A549 (cell line): ENCODE measurements around the gene KCNQ5. TPM values are rescaled to one million over a fixed set of nuclear protein-coding genes. Genes with fewer than 3 reads are reported as not detected.

ENCODE experiments used
- ATAC-seq, 2 experiments: fragments of 200-7000 bp in 1 of 2; fragments of >200 bp in 1 of 2; cut with Nextera tagmentation in 1 of 2; cut with Tn5 transposase in 1 of 2; 3 replicates each; pipeline versions ENCODE4 v1.8.0 to v1.9.1; 2018 to 2020; ENCODE audit warnings: mild to moderate bottlenecking in 1 of 2, moderate library complexity in 1 of 2
- CTCF ChIA-PET: fragments of 300-600 bp; sonication (Branson Sonifier 250); formaldehyde crosslinking; extraction: SDS; loops from one replicate; lab custom pipeline; 2021; ENCODE audit warnings: antibody characterized with exemption, inconsistent platforms; lab: Yijun Ruan, JAX
- POLR2A ChIA-PET: fragments of 350-600 bp; formaldehyde crosslinking; extraction: SDS; loops from one replicate; lab custom pipeline; 2021; ENCODE audit warnings: antibody characterized with exemption, inconsistent platforms; lab: Yijun Ruan, JAX
- DNase-seq, 2 experiments: peaks; one replicate each; pipeline versions ENCODE4 v3.0.0 to v3.0.0-alpha.2; 2011 to 2016; ENCODE audit warnings: low read depth in 1 of 2, low spot score in 1 of 2
- FAIRE-seq: peaks from 2 replicates; lab custom pipeline; 2011; peaks lifted over from hg19 to GRCh38; lab: Jason Lieb, UNC
- H3K27ac ChIP-seq, 2 experiments: fragments of >200 bp; sonication (Bioruptor Twin); formaldehyde crosslinking; 3 replicates each; pipeline ENCODE4 v1.5.1; 2016 to 2017
- H3K4me1 ChIP-seq: fragments of >200 bp; sonication (Bioruptor Twin); formaldehyde crosslinking; 3 replicates; pipeline ENCODE4 v1.6.1; 2016
- H3K4me2 ChIP-seq: fragments of >200 bp; sonication (Bioruptor Twin); formaldehyde crosslinking; 3 replicates; pipeline ENCODE4 v1.6.1; 2016
- H3K4me3 ChIP-seq: fragments of >200 bp; sonication (Bioruptor Twin); formaldehyde crosslinking; 3 replicates; pipeline ENCODE4 v1.5.1; 2016
- H3K9me3 ChIP-seq: fragments of >200 bp; sonication (Bioruptor Twin); formaldehyde crosslinking; 3 replicates; pipeline ENCODE4 v1.6.1; 2016
- BHLHE40 ChIP-seq: IDR thresholded peaks from 2 replicates; pipeline ENCODE4 v1.6.1; 2012; ENCODE audit warnings: low read depth, low read length, inconsistent platforms
- CBX8 ChIP-seq: fragments of 200-600 bp; sonication (generic); IDR thresholded peaks from 2 replicates; pipeline ENCODE4 v1.6.1; 2016
- CHD4 ChIP-seq: fragments of 200-600 bp; sonication (generic); IDR thresholded peaks from 2 replicates; pipeline ENCODE4 v1.6.1; 2016; ENCODE audit warnings: antibody characterized with exemption, mild to moderate bottlenecking, borderline replicate concordance
- EHF ChIP-seq: fragments of 250-450 bp; sonication (Bioruptor Pico); IDR thresholded peaks from 2 replicates; pipeline ENCODE4 v1.5.0; 2020; ENCODE audit warnings: mild to moderate bottlenecking
- EHMT2 ChIP-seq: fragments of 200-600 bp; sonication (generic); IDR thresholded peaks from 2 replicates; pipeline ENCODE4 v1.6.1; 2016; ENCODE audit warnings: antibody characterized with exemption, low read depth, mild to moderate bottlenecking, moderate library complexity
- ESRRA ChIP-seq: fragments of 150-350 bp; IDR thresholded peaks from 2 replicates; pipeline ENCODE4 v1.6.1; 2014; ENCODE audit warnings: mild to moderate bottlenecking, low read length, borderline replicate concordance
- FOSB ChIP-seq: fragments of 250-450 bp; sonication (Bioruptor Pico); IDR thresholded peaks from 2 replicates; pipeline ENCODE4 v1.5.0; 2020; ENCODE audit warnings: mild to moderate bottlenecking, moderate library complexity
- FOSL2 ChIP-seq, 2 experiments: fragments of 450-650 bp in 1 of 2; fragments of >200 bp in 1 of 2; sonication (Bioruptor Twin) in 1 of 2; formaldehyde crosslinking; IDR thresholded peaks; 2 replicates each; pipeline versions ENCODE4 v1.5.0 to v1.6.1; 2016 to 2020; ENCODE audit warnings: mild to moderate bottlenecking in 1 of 2, moderate library complexity in 1 of 2
- HDAC2 ChIP-seq: fragments of 200-600 bp; sonication (generic); IDR thresholded peaks from 2 replicates; pipeline ENCODE4 v1.6.1; 2016
- MAFK ChIP-seq: fragments of 450-650 bp; IDR thresholded peaks from 2 replicates; pipeline ENCODE4 v1.6.1; 2014; ENCODE audit not compliant: partially characterized antibody
- NR3C1 ChIP-seq: fragments of >200 bp; sonication (Bioruptor Twin); formaldehyde crosslinking; IDR thresholded peaks from 3 replicates; pipeline ENCODE4 v1.6.1; 2017
- POLR2A ChIP-seq: IDR thresholded peaks from 2 replicates; pipeline ENCODE4 v1.6.1; 2012; ENCODE audit warnings: mild to moderate bottlenecking, low read length
- POLR2AphosphoS2 ChIP-seq: conservative IDR thresholded peaks from 2 replicates; pipeline ENCODE4 v1.6.1; 2012; ENCODE audit warnings: low read length, improper control_type of control experiment, inconsistent platforms
- RARB ChIP-seq: fragments of 250-450 bp; sonication (Bioruptor Pico); IDR thresholded peaks from 2 replicates; pipeline ENCODE4 v1.8.0; 2021; ENCODE audit warnings: mild to moderate bottlenecking, moderate library complexity
- RCOR1 ChIP-seq: fragments of 150-350 bp; IDR thresholded peaks from 2 replicates; pipeline ENCODE4 v1.6.1; 2014; ENCODE audit warnings: antibody characterized with exemption, low read length, low read depth
- RFX5 ChIP-seq: fragments of 450-650 bp; IDR thresholded peaks from 2 replicates; pipeline ENCODE4 v1.7.1; 2014; ENCODE audit warnings: antibody characterized with exemption, mild to moderate bottlenecking, moderate library complexity
- TFCP2L1 ChIP-seq: fragments of 250-450 bp; sonication (Bioruptor Pico); IDR thresholded peaks from 2 replicates; pipeline ENCODE4 v1.5.0; 2021; ENCODE audit warnings: mild to moderate bottlenecking
- ZC3H11A ChIP-seq: fragments of 450-650 bp; IDR thresholded peaks from 2 replicates; pipeline ENCODE4 v1.6.1; 2014; ENCODE audit warnings: antibody characterized with exemption, mild to moderate bottlenecking
- WGBS: methylation state at CpG from one replicate; pipeline ENCODE4 v1.1.6; 2017; ENCODE audit errors: missing lambda C conversion rate; 5-methylcytosine and 5-hydroxymethylcytosine counted together
- polyA plus RNA-seq, 4 experiments: library from polyadenylated mRNA; depleted of rRNA in 3 of 4; stranded (reverse); fragments of >200 nt; fragmentation: RNase III in 1 of 4; extraction: RNeasy Plus Mini Kit Qiagen cat#74134 plus additional on column Dnase treatment in 1 of 4; gene quantifications; 2 replicates in 3 of 4; 3 replicates in 1 of 4; pipeline ENCODE4 v1.2.3, GENCODE V29; 2011 to 2017
- TF ChIP-seq, protein P1 (sequence below): fragments of >200 bp; sonication (Bioruptor Twin); formaldehyde crosslinking; IDR thresholded peaks from 2 replicates; pipeline ENCODE4 v1.6.1; 2016
- TF ChIP-seq, protein P2 (sequence below): fragments of >200 bp; sonication (Bioruptor Twin); formaldehyde crosslinking; IDR thresholded peaks from 3 replicates; pipeline ENCODE4 v1.5.1; 2016
- TF ChIP-seq, protein P3 (sequence below): fragments of 250-450 bp; sonication (Bioruptor Pico); IDR thresholded peaks from 2 replicates; pipeline ENCODE4 v1.5.0; 2020; ENCODE audit warnings: low read depth, mild to moderate bottlenecking, moderate library complexity
- TF ChIP-seq, protein P4 (sequence below): fragments of 250-450 bp; sonication (Bioruptor Pico); IDR thresholded peaks from 2 replicates; pipeline ENCODE4 v1.5.0; 2021; ENCODE audit warnings: mild to moderate bottlenecking, moderate library complexity, borderline replicate concordance
- TF ChIP-seq, protein P5 (sequence below): IDR thresholded peaks from 2 replicates; pipeline ENCODE4 v1.6.1; 2012
- TF ChIP-seq, protein P6 (sequence below): IDR thresholded peaks from 2 replicates; pipeline ENCODE4 v1.6.1; 2012; ENCODE audit warnings: low read depth, borderline replicate concordance

Gene KCNQ5
- polyA plus RNA-seq, 2 of the 4 experiments (the other 2 are of a cell fraction) = 1.2 to 1.3 TPM

DNA sequence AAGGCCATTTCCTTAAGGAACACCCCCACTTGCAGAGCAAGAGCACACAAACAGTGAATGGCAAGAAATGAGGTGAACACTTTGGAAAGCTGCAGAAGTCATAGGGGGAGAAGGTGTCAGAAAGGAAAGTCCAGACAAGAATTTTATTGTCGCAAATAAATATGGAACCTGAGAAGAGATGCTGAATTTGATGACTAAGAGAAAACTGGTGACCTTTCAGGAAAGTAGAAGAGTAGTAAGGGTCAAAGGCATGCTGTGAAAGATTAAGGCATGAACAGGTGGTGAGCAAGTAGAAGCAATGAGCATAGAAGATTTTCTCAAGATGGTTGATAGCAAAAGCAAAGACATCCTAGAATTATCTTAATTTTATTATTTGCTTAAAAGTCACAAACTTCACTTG lies 194.2 kb downstream of the KCNQ5 start:
- 97% methylated on average over 1 of the region's 1 CpG for WGBS
- FAIRE-seq = no peak
- POLR2A ChIA-PET = no interaction called here

DNA sequence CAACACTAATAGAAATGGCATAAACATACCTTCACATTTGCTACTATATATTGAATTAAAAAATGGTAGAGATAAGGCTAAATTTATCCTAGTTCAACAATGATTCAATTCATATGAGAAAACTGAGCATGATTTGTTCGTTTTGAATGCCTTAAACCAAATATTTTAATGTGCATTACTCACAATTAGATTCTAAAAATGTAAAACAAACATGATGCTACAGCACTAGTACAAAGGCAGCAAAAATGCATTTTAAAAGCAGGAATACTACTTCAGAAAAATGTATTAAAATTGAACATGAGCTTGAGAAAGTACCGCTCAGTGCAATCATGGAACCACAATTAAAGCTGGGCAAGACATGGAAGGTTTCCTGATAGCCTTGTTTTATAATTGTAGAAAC lies 195.3 kb downstream of the KCNQ5 start:
- no peak overlapping the region for H3K4me2 ChIP-seq
- ATAC-seq = no peak
- no peaks in the 10 kb centered on the region for H3K9me3 ChIP-seq
- no peak for FAIRE-seq
- no peak for DNase-seq
- no peak overlapping the region for H3K27ac ChIP-seq
- no peak overlapping the region for H3K4me3 ChIP-seq
- 69% methylated on average over 2 of the region's 2 CpGs for WGBS
- TF ChIP-seq FOSB (CRISPR knock-in tag) (no peak), POLR2A (no peak), HDAC2 (no peak), RARB (CRISPR knock-in tag) (no peak), EHF (no peak), CHD4 (no peak), ZC3H11A (no peak)
- TF ChIP-seq, protein P1, sequence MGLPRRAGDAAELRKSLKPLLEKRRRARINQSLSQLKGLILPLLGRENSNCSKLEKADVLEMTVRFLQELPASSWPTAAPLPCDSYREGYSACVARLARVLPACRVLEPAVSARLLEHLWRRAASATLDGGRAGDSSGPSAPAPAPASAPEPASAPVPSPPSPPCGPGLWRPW = no peak
- TF ChIP-seq, protein P2, sequence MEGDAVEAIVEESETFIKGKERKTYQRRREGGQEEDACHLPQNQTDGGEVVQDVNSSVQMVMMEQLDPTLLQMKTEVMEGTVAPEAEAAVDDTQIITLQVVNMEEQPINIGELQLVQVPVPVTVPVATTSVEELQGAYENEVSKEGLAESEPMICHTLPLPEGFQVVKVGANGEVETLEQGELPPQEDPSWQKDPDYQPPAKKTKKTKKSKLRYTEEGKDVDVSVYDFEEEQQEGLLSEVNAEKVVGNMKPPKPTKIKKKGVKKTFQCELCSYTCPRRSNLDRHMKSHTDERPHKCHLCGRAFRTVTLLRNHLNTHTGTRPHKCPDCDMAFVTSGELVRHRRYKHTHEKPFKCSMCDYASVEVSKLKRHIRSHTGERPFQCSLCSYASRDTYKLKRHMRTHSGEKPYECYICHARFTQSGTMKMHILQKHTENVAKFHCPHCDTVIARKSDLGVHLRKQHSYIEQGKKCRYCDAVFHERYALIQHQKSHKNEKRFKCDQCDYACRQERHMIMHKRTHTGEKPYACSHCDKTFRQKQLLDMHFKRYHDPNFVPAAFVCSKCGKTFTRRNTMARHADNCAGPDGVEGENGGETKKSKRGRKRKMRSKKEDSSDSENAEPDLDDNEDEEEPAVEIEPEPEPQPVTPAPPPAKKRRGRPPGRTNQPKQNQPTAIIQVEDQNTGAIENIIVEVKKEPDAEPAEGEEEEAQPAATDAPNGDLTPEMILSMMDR = no peak
- ChIA-PET CTCF (no interaction called here), POLR2A (no interaction called here)
- H3K4me1 ChIP-seq = no peaks in the 10 kb centered on the region

More for the DNA sequence above, 194.2 kb downstream of the KCNQ5 start:
- TF ChIP-seq MAFK = peak; percentile 55
- no peak for TF ChIP-seq BHLHE40
- no peak overlapping the region for H3K4me3 ChIP-seq
- H3K9me3 ChIP-seq = no peaks in the 10 kb centered on the region
- no peak overlapping the region for H3K27ac ChIP-seq
- no peak for DNase-seq
- H3K4me1 ChIP-seq = no peaks in the 10 kb centered on the region
- CTCF ChIA-PET = no interaction called here
- ATAC-seq = no peak
- H3K4me2 ChIP-seq = no peak overlapping the region

DNA sequence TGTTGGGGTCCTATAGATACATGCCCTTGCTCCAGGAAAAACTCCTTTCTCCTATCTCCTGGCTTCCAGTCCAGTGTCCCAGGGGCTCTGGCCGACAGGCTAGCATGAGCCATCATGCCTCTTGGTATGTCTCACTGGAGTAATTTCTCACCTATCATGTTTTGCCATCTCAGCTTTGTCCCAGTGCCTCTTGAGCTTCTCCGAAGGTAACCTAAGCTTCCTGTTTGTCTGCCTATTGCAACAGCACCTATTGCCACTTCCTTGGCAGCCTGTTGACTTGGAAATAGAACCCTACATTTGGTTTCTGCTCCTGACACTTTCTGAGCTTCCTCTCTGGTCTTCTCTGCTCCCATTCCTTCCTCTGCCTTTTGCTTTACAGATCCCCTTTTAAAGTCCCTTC lies 197.7 kb downstream of the KCNQ5 start:
- ChIA-PET CTCF (no interaction called here), POLR2A (no interaction called here)
- no peak overlapping the region for H3K4me2 ChIP-seq
- FAIRE-seq (no peak), ATAC-seq (no peak), DNase-seq (no peak)
- TF ChIP-seq, protein P3, sequence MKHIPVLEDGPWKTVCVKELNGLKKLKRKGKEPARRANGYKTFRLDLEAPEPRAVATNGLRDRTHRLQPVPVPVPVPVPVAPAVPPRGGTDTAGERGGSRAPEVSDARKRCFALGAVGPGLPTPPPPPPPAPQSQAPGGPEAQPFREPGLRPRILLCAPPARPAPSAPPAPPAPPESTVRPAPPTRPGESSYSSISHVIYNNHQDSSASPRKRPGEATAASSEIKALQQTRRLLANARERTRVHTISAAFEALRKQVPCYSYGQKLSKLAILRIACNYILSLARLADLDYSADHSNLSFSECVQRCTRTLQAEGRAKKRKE (CRISPR knock-in tag) = no peak
- TF ChIP-seq POLR2AphosphoS2 (no peak), ZC3H11A (no peak), RCOR1 (no peak), NR3C1 (no peak), EHMT2 (no peak), HDAC2 (no peak), EHF (no peak), ESRRA (no peak), FOSL2 (IDR thresholded peaks at IDR 0.05) (no peak), FOSL2 (CRISPR knock-in tag; IDR thresholded peaks at IDR 0.05) (no peak), RFX5 (no peak), CHD4 (no peak), TFCP2L1 (CRISPR knock-in tag) (no peak), CBX8 (no peak)
- TF ChIP-seq, protein P4, sequence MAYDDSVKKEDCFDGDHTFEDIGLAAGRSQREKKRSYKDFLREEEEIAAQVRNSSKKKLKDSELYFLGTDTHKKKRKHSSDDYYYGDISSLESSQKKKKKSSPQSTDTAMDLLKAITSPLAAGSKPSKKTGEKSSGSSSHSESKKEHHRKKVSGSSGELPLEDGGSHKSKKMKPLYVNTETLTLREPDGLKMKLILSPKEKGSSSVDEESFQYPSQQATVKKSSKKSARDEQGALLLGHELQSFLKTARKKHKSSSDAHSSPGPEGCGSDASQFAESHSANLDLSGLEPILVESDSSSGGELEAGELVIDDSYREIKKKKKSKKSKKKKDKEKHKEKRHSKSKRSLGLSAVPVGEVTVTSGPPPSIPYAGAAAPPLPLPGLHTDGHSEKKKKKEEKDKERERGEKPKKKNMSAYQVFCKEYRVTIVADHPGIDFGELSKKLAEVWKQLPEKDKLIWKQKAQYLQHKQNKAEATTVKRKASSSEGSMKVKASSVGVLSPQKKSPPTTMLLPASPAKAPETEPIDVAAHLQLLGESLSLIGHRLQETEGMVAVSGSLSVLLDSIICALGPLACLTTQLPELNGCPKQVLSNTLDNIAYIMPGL (CRISPR knock-in tag) = no peak
- TF ChIP-seq, protein P5, sequence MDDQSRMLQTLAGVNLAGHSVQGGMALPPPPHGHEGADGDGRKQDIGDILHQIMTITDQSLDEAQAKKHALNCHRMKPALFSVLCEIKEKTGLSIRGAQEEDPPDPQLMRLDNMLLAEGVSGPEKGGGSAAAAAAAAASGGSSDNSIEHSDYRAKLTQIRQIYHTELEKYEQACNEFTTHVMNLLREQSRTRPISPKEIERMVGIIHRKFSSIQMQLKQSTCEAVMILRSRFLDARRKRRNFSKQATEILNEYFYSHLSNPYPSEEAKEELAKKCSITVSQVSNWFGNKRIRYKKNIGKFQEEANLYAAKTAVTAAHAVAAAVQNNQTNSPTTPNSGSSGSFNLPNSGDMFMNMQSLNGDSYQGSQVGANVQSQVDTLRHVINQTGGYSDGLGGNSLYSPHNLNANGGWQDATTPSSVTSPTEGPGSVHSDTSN = no peak
- TF ChIP-seq, protein P6, sequence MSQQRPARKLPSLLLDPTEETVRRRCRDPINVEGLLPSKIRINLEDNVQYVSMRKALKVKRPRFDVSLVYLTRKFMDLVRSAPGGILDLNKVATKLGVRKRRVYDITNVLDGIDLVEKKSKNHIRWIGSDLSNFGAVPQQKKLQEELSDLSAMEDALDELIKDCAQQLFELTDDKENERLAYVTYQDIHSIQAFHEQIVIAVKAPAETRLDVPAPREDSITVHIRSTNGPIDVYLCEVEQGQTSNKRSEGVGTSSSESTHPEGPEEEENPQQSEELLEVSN = no peak
- TF ChIP-seq, protein P1 = no peak
- no peaks in the 10 kb centered on the region for H3K9me3 ChIP-seq
- WGBS = 30% methylated on average over 2 of the region's 2 CpGs
- H3K4me3 ChIP-seq = no peak overlapping the region
- H3K27ac ChIP-seq = no peak overlapping the region
- H3K4me1 ChIP-seq = no peaks in the 10 kb centered on the region
